Endothelial cell (in vitro differentiated cells): ENCODE results near the gene MEA1. TPM values are rescaled to one million over a fixed set of nuclear protein-coding genes. Genes with fewer than 3 reads are reported as not detected.

ENCODE experiments used
- DNase-seq: peaks from one replicate; pipeline ENCODE4 v3.0.0; 2021; ENCODE audit warnings: low spot score
- H3K27ac Mint-ChIP-seq: one replicate; pipeline ENCODE4 v1.8.0; 2021; ENCODE audit warnings: mixed read lengths, inconsistent platforms; ENCODE audit not compliant: unreplicated experiment
- H3K27me3 Mint-ChIP-seq: one replicate; pipeline ENCODE4 v1.8.0; 2021; ENCODE audit warnings: mild to moderate bottlenecking, moderate library complexity, mixed read lengths, inconsistent platforms; ENCODE audit not compliant: unreplicated experiment
- H3K36me3 Mint-ChIP-seq: one replicate; pipeline ENCODE4 v1.8.0; 2021; ENCODE audit warnings: mild to moderate bottlenecking, low read depth, mixed read lengths, inconsistent platforms; ENCODE audit not compliant: unreplicated experiment
- H3K4me1 Mint-ChIP-seq: one replicate; pipeline ENCODE4 v1.8.0; 2021; ENCODE audit warnings: mild to moderate bottlenecking, mixed read lengths, inconsistent platforms; ENCODE audit not compliant: unreplicated experiment
- H3K4me3 Mint-ChIP-seq: one replicate; pipeline ENCODE4 v1.8.0; 2021; ENCODE audit warnings: mild to moderate bottlenecking, mixed read lengths, inconsistent platforms; ENCODE audit not compliant: unreplicated experiment
- H3K9me3 Mint-ChIP-seq: one replicate; pipeline ENCODE4 v1.8.0; 2021; ENCODE audit warnings: mixed read lengths, inconsistent platforms; ENCODE audit not compliant: unreplicated experiment
- long read RNA-seq: library from polyadenylated mRNA; unstranded; transcript quantifications from one replicate; pipeline ENCODE4 v2.0.0, GENCODE V29; 2020; ENCODE audit not compliant: unreplicated experiment
- total RNA-seq: library from RNA; stranded (reverse); fragmentation: NEBNext Ultra II Directional; extraction: Animal tissue kit (Norgen Biotek cat#: 25700); gene quantifications from one replicate; pipeline ENCODE4 v1.2.1, GENCODE V29; 2021; ENCODE audit not compliant: unreplicated experiment
- TF ChIP-seq, protein P1 (sequence below): fragments of 200-600 bp; sonication (generic); IDR thresholded peaks from one replicate; pipeline ENCODE4 v1.5.0; 2021; ENCODE audit warnings: antibody characterized with exemption; ENCODE audit not compliant: unreplicated experiment

MEA1 gene
- total RNA-seq: 61.0 TPM
- long read RNA-seq, transcript MEA1-204 (4 exons, 1,004 nt): major isoform, 26 of 35 reads
- long read RNA-seq, transcript MEA1-202 (3 exons, 2,152 nt): minor isoform, 6 of 35 reads
- long read RNA-seq, partial matches to known transcripts: 1 of 35 reads
- long read RNA-seq, other reads (novel, unspliced or antisense): 0 of 35 reads

DNA sequence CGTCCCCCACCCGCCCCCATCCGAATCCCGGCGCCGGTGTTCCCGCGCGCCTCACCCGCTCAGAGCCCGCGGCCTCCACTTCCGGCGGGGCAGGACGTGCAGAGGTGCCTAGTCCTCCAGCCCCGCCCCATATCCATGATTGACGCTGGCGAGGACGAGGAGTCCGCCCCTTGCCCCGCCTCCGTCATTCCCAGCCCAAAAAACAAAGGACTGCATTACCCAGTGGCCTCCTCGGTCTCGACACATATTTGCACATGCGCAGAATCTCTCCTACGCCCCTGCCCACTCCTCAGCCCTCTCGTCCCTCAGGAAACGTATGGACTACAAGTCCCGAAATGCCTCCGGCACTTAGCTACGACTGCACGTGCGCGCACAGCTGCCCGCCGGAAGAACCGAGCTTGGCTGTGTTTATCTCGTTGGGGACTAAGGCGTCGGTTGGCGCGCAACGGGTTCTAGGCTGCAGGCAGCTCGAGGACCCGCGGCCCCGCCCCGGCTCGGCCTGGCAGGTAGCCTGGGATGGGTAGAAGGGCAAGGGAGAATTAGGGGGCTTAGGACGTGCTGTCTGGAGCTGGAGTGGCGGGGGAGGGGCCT, at the start of gene MEA1, which contains the start of gene KLHDC3:
Gene MEA1 (minus strand): TSS at position 104 of the 591 bp plus-strand sequence. CDS start 133 bp downstream, outside the sequence.
Gene KLHDC3 (plus strand): TSS at position 407 of the 591 bp plus-strand sequence. CDS start 2,944 bp downstream, outside the sequence.
- no peaks in the 10 kb centered on the region for H3K9me3 Mint-ChIP-seq
- peak within 1 kb of the TSS; percentile 94 for H3K4me3 Mint-ChIP-seq
- DNase-seq: peak; percentile 96
- TF ChIP-seq, protein P1, sequence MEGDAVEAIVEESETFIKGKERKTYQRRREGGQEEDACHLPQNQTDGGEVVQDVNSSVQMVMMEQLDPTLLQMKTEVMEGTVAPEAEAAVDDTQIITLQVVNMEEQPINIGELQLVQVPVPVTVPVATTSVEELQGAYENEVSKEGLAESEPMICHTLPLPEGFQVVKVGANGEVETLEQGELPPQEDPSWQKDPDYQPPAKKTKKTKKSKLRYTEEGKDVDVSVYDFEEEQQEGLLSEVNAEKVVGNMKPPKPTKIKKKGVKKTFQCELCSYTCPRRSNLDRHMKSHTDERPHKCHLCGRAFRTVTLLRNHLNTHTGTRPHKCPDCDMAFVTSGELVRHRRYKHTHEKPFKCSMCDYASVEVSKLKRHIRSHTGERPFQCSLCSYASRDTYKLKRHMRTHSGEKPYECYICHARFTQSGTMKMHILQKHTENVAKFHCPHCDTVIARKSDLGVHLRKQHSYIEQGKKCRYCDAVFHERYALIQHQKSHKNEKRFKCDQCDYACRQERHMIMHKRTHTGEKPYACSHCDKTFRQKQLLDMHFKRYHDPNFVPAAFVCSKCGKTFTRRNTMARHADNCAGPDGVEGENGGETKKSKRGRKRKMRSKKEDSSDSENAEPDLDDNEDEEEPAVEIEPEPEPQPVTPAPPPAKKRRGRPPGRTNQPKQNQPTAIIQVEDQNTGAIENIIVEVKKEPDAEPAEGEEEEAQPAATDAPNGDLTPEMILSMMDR: no peak
- H3K27ac Mint-ChIP-seq: peak within 1 kb of the TSS; percentile 88
- peaks cover 45% of the 10 kb centered on the region for H3K36me3 Mint-ChIP-seq
- peaks cover 70% of the 10 kb centered on the region for H3K4me1 Mint-ChIP-seq
- H3K27me3 Mint-ChIP-seq: peaks cover 16% of the 10 kb centered on the region

DNA sequence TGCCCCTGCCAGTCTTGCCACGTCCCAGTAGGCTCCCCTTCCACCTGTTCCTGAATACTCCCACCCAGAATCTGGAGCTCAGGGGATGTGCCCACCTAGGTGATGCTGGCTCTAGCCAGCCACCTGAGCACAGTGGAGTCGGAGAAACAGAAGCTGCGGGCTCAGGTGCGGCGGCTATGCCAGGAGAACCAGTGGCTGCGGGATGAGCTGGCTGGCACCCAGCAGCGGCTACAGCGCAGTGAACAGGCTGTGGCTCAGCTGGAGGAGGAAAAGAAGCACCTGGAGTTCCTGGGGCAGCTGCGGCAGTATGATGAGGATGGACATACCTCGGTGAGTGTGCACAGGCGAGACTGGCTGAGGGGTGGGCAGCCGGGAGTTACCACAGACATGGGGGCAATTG, 49.1 kb upstream of the MEA1 start:
- TF ChIP-seq, protein P1: no peak
- Mint-ChIP-seq H3K4me1 (peaks cover 29% of the 10 kb centered on the region), H3K27ac (no peak overlapping the region), H3K36me3 (peaks cover 37% of the 10 kb centered on the region), H3K27me3 (peaks cover 5% of the 10 kb centered on the region), H3K9me3 (no peaks in the 10 kb centered on the region), H3K4me3 (no peak overlapping the region)
- no peak for DNase-seq

DNA sequence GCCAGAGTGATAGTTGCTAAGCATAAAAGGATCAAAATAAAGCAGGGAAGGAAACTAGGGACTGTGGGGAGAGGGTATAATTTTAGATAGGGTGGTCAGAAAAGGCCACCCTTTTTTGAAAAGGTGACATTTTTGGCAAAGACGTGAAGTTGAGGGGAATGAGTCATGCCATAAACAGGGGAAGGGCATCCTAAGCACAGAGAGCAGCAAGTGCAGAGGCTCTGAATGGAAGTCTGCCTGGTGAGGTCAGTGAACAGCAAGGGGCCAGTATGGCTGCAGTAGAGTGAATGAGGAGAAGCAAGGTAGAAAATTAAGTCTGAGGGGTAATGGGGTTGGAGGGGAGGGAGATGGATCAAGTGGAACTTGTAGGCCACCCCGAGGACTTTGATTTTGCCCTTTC, 48.1 kb upstream of the MEA1 start:
- TF ChIP-seq, protein P1: no peak

DNA sequence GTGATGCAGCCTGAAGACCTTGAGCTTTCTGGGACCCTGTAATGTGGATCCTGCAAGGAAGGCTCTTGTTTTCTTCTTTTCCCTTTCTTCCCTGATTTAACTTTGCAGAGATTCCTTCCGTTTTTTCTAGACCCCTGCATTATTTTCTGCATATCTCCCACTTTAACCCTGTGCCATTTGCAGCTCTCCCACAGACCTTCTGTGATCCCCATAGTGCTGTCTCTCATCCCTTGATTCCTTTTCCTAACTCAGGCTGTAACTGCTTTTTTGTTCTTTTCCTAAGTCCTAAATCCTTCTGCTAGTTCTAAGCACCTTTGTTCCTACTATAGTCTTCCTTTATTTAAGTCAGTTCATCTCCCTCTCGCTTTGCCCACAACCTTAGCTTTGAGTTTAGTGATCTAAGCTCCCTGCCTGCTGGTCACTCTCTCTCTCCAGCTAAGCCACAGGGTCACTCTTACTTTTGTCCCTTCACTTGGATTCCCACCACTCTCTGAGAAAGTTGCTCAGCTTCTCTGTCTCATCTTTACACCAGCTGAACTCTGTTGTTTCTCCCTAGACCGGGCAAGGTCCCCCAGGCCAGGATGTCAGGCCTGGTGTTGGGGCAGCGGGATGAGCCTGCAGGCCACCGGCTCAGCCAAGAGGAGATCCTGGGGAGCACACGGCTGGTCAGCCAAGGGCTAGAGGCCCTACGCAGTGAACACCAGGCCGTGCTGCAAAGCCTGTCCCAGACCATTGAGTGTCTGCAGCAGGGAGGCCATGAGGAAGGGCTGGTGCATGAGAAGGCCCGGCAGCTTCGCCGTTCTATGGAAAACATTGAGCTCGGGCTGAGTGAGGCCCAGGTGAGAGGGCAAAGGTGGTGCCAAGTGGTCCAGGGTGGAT, 47.2 kb upstream of the MEA1 start:
- Mint-ChIP-seq H3K4me1 (peaks cover 29% of the 10 kb centered on the region), H3K27ac (peak overlapping the region; percentile 84), H3K36me3 (peaks cover 31% of the 10 kb centered on the region), H3K4me3 (peak overlapping the region; percentile 99), H3K9me3 (no peaks in the 10 kb centered on the region), H3K27me3 (peaks cover 5% of the 10 kb centered on the region)
- TF ChIP-seq, protein P1: no peak
- no peak for DNase-seq

More for the DNA sequence above, 48.1 kb upstream of the MEA1 start:
- DNase-seq: no peak
- H3K9me3 Mint-ChIP-seq: no peaks in the 10 kb centered on the region
- H3K27ac Mint-ChIP-seq: peak overlapping the region; percentile 42
- H3K4me1 Mint-ChIP-seq: peaks cover 29% of the 10 kb centered on the region
- peaks cover 36% of the 10 kb centered on the region for H3K36me3 Mint-ChIP-seq
- H3K4me3 Mint-ChIP-seq: peak overlapping the region; percentile 65
- H3K27me3 Mint-ChIP-seq: peaks cover 5% of the 10 kb centered on the region
